SH-SY5Y (cell line): ENCODE data around the gene ARHGEF28.

ENCODE experiments used
- GATA2 ChIP-seq: IDR thresholded peaks from 2 replicates; pipeline ENCODE4 v1.6.1; 2011; ENCODE audit warnings: mild to moderate bottlenecking, low read depth, low read length
- GATA3 ChIP-seq: IDR thresholded peaks from 2 replicates; pipeline ENCODE4 v1.6.1; 2011; ENCODE audit warnings: low read depth, mild to moderate bottlenecking, low read length, moderate library complexity

GRCh38 chr5:73620334-73620687, 5.7 kb upstream of the ARHGEF28 start:
- TF ChIP-seq GATA2 = no peak
- no peak for TF ChIP-seq GATA3
